K562 (cell line): ENCODE data around the gene ZFAND3.

Source experiments
- CCAR2 ChIP-seq: fragments of 200-400 bp; formaldehyde crosslinking; IDR thresholded peaks from 2 replicates; pipeline ENCODE4 v1.6.1; 2017; ENCODE audit warnings: mild to moderate bottlenecking, low read depth, low read length
- SIN3A ChIP-seq, 2 experiments: fragments of 150-350 bp in 1 of 2; IDR thresholded peaks; 2 replicates each; pipeline ENCODE4 v1.6.1; 2011 to 2016; ENCODE audit warnings: borderline replicate concordance in 2 of 2, low read depth in 2 of 2, low read length in 2 of 2, mild to moderate bottlenecking in 2 of 2, moderate library complexity in 2 of 2; ENCODE audit not compliant: control insufficient read depth in 1 of 2
- SIN3B ChIP-seq: fragments of 450-650 bp; IDR thresholded peaks from 2 replicates; pipeline ENCODE4 v1.6.1; 2017; ENCODE audit warnings: low read depth, mild to moderate bottlenecking, moderate library complexity
- SMARCE1 ChIP-seq: fragments of 450-650 bp; IDR thresholded peaks from 2 replicates; pipeline ENCODE4 v1.7.1; 2016; ENCODE audit warnings: mild to moderate bottlenecking
- TF ChIP-seq, protein P1 (sequence below): fragments of 200-600 bp; sonication (generic); IDR thresholded peaks from one replicate; pipeline ENCODE4 v1.6.1; 2012; ENCODE audit warnings: mild to moderate bottlenecking, low read depth, low read length, inconsistent platforms

DNA sequence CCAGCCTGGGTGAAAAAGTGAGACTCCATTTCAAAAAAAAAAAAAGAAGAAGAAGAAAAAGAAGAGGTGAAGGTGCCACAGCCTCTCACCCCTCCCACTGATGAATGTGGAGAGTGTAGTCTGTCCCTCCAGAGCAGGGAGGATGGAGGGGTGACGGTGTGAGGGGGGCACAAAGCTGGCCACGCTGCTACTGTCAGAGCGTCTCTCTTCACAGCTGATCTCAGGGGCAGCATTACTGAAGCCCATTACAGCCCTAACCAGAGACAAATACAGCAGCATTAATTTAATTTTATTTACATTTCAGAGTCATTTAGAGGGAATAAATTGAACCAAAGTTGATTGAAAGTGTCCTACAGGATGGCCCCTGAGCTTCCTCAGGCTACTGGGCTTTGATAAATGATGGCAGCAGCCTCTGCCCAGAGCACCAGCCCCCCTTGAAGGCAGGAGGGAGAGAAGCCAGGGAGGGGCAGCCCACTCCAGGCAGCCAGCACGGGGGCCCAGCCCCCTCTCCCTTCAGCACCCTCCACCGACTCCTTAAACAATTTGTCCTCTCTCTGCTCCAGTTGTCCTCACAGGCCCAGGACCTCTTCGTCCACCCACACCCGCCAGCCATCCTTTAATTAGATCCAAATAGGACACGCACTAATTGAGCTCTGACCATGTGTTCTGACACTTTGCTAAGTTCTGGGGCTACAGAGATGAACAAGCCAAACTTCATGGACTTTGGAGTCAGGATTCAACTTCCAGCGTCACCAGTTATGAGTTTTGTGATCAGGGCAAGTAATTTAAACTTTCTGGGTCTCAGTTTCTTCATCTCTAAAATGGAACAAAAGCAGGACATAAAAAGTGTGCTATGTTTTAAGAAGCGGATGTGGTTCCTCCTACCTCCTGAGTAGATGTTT is 18.6 kb upstream of the ZFAND3 start:
- TF ChIP-seq CCAR2 (no peak), SMARCE1 (no peak), SIN3B (no peak), SIN3A (IDR thresholded peaks at IDR 0.05; ENCODE audit: borderline replicate concordance in 2 of 2, control insufficient read depth in 1 of 2, low read depth in 2 of 2, low read length in 2 of 2) (no peak)
- TF ChIP-seq, protein P1, sequence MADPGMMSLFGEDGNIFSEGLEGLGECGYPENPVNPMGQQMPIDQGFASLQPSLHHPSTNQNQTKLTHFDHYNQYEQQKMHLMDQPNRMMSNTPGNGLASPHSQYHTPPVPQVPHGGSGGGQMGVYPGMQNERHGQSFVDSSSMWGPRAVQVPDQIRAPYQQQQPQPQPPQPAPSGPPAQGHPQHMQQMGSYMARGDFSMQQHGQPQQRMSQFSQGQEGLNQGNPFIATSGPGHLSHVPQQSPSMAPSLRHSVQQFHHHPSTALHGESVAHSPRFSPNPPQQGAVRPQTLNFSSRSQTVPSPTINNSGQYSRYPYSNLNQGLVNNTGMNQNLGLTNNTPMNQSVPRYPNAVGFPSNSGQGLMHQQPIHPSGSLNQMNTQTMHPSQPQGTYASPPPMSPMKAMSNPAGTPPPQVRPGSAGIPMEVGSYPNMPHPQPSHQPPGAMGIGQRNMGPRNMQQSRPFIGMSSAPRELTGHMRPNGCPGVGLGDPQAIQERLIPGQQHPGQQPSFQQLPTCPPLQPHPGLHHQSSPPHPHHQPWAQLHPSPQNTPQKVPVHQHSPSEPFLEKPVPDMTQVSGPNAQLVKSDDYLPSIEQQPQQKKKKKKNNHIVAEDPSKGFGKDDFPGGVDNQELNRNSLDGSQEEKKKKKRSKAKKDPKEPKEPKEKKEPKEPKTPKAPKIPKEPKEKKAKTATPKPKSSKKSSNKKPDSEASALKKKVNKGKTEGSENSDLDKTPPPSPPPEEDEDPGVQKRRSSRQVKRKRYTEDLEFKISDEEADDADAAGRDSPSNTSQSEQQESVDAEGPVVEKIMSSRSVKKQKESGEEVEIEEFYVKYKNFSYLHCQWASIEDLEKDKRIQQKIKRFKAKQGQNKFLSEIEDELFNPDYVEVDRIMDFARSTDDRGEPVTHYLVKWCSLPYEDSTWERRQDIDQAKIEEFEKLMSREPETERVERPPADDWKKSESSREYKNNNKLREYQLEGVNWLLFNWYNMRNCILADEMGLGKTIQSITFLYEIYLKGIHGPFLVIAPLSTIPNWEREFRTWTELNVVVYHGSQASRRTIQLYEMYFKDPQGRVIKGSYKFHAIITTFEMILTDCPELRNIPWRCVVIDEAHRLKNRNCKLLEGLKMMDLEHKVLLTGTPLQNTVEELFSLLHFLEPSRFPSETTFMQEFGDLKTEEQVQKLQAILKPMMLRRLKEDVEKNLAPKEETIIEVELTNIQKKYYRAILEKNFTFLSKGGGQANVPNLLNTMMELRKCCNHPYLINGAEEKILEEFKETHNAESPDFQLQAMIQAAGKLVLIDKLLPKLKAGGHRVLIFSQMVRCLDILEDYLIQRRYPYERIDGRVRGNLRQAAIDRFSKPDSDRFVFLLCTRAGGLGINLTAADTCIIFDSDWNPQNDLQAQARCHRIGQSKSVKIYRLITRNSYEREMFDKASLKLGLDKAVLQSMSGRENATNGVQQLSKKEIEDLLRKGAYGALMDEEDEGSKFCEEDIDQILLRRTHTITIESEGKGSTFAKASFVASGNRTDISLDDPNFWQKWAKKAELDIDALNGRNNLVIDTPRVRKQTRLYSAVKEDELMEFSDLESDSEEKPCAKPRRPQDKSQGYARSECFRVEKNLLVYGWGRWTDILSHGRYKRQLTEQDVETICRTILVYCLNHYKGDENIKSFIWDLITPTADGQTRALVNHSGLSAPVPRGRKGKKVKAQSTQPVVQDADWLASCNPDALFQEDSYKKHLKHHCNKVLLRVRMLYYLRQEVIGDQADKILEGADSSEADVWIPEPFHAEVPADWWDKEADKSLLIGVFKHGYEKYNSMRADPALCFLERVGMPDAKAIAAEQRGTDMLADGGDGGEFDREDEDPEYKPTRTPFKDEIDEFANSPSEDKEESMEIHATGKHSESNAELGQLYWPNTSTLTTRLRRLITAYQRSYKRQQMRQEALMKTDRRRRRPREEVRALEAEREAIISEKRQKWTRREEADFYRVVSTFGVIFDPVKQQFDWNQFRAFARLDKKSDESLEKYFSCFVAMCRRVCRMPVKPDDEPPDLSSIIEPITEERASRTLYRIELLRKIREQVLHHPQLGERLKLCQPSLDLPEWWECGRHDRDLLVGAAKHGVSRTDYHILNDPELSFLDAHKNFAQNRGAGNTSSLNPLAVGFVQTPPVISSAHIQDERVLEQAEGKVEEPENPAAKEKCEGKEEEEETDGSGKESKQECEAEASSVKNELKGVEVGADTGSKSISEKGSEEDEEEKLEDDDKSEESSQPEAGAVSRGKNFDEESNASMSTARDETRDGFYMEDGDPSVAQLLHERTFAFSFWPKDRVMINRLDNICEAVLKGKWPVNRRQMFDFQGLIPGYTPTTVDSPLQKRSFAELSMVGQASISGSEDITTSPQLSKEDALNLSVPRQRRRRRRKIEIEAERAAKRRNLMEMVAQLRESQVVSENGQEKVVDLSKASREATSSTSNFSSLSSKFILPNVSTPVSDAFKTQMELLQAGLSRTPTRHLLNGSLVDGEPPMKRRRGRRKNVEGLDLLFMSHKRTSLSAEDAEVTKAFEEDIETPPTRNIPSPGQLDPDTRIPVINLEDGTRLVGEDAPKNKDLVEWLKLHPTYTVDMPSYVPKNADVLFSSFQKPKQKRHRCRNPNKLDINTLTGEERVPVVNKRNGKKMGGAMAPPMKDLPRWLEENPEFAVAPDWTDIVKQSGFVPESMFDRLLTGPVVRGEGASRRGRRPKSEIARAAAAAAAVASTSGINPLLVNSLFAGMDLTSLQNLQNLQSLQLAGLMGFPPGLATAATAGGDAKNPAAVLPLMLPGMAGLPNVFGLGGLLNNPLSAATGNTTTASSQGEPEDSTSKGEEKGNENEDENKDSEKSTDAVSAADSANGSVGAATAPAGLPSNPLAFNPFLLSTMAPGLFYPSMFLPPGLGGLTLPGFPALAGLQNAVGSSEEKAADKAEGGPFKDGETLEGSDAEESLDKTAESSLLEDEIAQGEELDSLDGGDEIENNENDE = no peak
